Esophagus squamous epithelium (tissue), 4 donors: ENCODE measurements around the gene PHKG2.

Experiments used
- POLR2A ChIP-seq, 4 donors: fragments of 450-650 bp; IDR thresholded peaks; one replicate each; pipeline ENCODE4 v1.6.1; 2017; ENCODE audit warnings: antibody characterized with exemption in 4 of 4, mild to moderate bottlenecking in 4 of 4, moderate library complexity in 3 of 4
- TF ChIP-seq, protein P1 (sequence below), 6 experiments: fragments of 450-650 bp in 4 of 6; fragments of 200-600 bp in 2 of 6; sonication (generic) in 2 of 6; IDR thresholded peaks; one replicate each; pipeline ENCODE4 v1.5.1; 2016 to 2019; ENCODE audit warnings: antibody characterized with exemption in 6 of 6, mild to moderate bottlenecking in 4 of 6, moderate library complexity in 4 of 6

- TF ChIP-seq, protein P1, sequence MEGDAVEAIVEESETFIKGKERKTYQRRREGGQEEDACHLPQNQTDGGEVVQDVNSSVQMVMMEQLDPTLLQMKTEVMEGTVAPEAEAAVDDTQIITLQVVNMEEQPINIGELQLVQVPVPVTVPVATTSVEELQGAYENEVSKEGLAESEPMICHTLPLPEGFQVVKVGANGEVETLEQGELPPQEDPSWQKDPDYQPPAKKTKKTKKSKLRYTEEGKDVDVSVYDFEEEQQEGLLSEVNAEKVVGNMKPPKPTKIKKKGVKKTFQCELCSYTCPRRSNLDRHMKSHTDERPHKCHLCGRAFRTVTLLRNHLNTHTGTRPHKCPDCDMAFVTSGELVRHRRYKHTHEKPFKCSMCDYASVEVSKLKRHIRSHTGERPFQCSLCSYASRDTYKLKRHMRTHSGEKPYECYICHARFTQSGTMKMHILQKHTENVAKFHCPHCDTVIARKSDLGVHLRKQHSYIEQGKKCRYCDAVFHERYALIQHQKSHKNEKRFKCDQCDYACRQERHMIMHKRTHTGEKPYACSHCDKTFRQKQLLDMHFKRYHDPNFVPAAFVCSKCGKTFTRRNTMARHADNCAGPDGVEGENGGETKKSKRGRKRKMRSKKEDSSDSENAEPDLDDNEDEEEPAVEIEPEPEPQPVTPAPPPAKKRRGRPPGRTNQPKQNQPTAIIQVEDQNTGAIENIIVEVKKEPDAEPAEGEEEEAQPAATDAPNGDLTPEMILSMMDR (IDR thresholded peaks at IDR 0.05) = no peak
- TF ChIP-seq POLR2A (IDR thresholded peaks at IDR 0.05) = no peak
Measured at GRCh38 chr16:30715750-30716445, 32.3 kb upstream of the PHKG2 start.
